NCI-H1930 (cell line): ENCODE results near the gene IL2RG.
A peak's percentile ranks its signal among the peaks of the same experiment; 100 is the strongest.

Experiments
- DNase-seq, 2 experiments: peaks; one replicate each; lab custom pipeline; 2025; lab: John Stamatoyannopoulos, UW

IL2RG gene

DNA sequence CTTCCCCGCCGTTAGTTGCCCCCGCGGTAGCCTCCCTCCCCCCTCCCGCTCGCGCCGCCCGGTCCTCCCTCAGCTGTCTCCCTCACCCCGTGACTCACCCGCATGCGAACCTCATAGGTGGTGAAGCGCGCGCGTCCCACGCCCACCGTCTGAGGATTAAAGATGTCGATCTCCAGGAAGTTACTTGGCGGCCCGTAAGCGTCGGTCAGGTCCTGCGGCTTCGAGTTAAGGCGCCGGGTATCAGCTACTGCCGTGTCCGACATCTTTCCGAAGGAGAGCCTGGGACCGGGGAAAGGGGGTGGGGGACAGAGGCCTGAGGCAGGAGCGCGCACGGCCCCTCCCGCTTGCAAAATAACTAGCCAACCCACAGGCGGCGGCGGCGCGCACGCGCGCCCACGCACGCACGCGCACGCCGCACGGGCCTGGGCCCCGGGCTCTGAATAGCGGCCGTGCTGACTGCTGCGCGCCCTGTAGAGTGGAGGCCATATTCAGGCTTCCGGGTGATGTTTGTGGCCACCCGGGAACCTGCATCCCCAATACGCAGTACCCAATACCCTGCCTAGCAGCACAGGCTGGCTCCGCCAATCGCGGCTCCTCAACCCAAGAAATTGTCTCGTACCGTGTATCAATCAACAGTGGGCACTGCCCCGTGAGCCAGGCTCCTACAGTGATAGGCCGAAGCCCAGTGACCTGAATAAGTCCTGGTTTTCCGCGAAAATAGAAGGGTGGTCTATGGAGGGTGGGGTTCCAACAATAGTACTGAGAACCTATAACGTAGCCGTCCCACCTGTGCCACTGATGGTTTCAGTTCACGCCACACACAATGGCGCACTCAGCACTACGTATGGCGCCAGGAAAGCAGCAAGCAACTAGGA lies 43.1 kb downstream of the IL2RG start, which contains the start of gene SNX12:
Gene SNX12 (minus strand): TSS at position 291 of the 875 bp plus-strand sequence. CDS start 28 bp downstream, at position 263.
- DNase-seq, result peak; percentile 69 to 73

- DNase-seq, result no peak
Observed at GRCh38 chrX:71067712-71068043, 43.7 kb downstream of the IL2RG start.

GRCh38 chrX:71067089-71067488 lies 44.3 kb downstream of the IL2RG start:
- DNase-seq, result no peak

DNA sequence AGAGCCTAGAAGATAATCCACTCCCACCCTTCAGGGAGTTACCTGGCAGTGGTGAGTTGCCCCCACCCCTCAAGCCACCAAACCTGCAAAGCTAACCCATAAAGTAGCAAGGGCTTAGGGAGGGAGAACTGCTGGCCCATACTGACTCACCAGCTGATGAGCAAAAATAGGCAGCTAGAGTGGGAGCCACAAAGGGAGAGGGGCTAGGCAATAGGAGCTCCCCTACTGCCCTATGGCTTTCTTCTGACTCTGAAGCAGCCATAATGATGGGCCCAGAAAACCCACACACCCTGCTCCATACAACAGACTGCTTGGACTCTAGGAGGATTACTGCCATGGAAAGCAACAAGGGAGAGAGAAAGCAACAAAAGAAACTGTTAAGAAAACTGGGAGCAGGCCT lies 51.2 kb downstream of the IL2RG start:
- no peak for DNase-seq

DNA sequence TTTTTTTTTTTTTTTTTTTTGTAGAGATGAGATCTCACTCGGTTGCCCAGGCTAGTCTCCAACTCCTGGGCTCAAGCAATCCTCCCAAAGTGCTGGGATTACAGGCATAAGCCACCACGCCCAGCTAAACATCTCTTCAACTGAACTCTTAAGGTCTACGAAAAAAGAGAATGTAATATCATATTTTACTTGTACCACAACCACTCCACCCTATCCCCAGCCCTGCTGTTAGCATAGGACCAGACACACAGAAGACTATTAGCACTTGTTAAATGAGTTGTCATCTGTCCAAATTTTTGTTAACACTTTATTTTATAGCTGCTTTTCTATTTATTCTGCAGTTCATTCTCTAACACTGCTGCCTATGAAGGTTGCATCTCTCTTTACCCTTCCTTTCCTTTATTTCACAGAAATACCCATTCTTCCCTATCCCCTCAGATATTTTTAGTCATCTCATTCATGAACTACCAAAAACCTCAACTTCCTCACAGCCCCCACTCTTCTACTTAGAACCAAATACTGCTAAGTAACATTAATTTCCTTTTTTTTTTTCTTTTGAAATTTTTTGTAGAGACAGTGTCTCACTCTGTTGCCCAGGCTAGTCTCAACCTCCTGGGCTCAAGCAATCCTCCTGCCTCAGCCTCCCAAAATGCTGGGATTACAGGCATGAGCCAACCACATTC lies 53.4 kb downstream of the IL2RG start:
- DNase-seq, result no peak
